Vagina (tissue), 2 donors: ENCODE measurements around the gene FBLN7.

Experiments
- POLR2A ChIP-seq, 2 donors: fragments of 450-650 bp; IDR thresholded peaks; one replicate each; pipeline ENCODE4 v1.6.1; 2017; ENCODE audit warnings: antibody characterized with exemption in 2 of 2, mild to moderate bottlenecking in 2 of 2, moderate library complexity in 2 of 2
- TF ChIP-seq, protein P1 (sequence below), 3 experiments: fragments of 450-650 bp in 2 of 3; fragments of 200-600 bp in 1 of 3; sonication (generic) in 1 of 3; IDR thresholded peaks; one replicate each; pipeline ENCODE4 v1.5.1; 2017 to 2019; ENCODE audit warnings: antibody characterized with exemption in 3 of 3, mild to moderate bottlenecking in 2 of 3, moderate library complexity in 2 of 3

DNA sequence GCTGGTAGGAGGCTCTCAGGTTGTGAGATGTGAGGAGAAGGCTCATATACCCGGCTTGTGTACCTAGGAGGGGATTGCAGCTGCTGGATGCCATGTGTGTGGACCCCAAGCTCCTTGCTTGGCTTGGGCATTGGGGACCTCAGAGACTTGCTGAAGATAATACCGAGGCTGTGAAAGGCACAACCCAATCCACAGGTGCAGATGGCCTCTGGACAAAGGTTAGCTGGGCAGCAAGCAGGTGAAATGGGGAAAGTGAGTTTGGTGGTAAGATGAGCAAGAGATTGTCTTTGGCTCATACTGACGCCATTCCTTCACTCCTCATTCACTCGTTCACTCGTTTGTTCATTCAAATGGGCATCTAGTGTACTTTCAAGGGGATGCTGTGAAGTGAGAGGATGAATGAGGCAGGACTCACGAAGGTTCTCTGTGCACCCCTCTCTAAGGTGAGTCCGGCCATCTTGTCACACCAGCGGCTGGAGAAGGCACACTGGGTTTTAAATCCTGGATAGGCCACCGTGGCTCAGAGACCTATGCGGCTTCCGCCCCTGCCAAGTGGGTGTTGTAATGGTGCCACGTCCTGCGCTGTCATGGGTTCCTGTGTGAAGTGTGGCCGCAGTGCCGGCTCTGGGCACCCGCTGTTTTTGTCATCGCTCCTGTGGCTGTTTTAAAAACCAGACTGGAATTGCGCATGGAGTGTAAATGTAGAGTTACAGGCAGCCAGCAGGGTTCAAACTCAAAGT lies 13.7 kb downstream of the FBLN7 start:
- TF ChIP-seq, protein P1, sequence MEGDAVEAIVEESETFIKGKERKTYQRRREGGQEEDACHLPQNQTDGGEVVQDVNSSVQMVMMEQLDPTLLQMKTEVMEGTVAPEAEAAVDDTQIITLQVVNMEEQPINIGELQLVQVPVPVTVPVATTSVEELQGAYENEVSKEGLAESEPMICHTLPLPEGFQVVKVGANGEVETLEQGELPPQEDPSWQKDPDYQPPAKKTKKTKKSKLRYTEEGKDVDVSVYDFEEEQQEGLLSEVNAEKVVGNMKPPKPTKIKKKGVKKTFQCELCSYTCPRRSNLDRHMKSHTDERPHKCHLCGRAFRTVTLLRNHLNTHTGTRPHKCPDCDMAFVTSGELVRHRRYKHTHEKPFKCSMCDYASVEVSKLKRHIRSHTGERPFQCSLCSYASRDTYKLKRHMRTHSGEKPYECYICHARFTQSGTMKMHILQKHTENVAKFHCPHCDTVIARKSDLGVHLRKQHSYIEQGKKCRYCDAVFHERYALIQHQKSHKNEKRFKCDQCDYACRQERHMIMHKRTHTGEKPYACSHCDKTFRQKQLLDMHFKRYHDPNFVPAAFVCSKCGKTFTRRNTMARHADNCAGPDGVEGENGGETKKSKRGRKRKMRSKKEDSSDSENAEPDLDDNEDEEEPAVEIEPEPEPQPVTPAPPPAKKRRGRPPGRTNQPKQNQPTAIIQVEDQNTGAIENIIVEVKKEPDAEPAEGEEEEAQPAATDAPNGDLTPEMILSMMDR (IDR thresholded peaks at IDR 0.05): no peak
- no peak for TF ChIP-seq POLR2A (IDR thresholded peaks at IDR 0.05)
